GM19099 (cell line): ENCODE data around the gene TPTE.

ENCODE experiments used
- POLR2A ChIP-seq: IDR thresholded peaks from 3 replicates; pipeline ENCODE4 v1.6.1; 2011; ENCODE audit warnings: low read depth; ENCODE audit not compliant: insufficient read length; ENCODE audit errors: extremely low read depth

The TPTE gene

GRCh38 chr21:10521091-10521598 is at the start of gene TPTE:
TPTE (plus strand) TSS chr21:10521583; CDS start chr21:10538724, 17,141 bp downstream.
- no peak for TF ChIP-seq POLR2A

- TF ChIP-seq POLR2A = no peak
Observed at GRCh38 chr21:10511116-10511515, 10.3 kb upstream of the TPTE start.

GRCh38 chr21:10539956-10540355 is 18.6 kb downstream of the TPTE start:
- TF ChIP-seq POLR2A = no peak

- TF ChIP-seq POLR2A = no peak
Observed at GRCh38 chr21:10575311-10575667, 53.9 kb downstream of the TPTE start.

GRCh38 chr21:10616535-10616934 is 95.2 kb downstream of the TPTE start:
- no peak for TF ChIP-seq POLR2A

GRCh38 chr21:10627316-10627863 is 106.0 kb downstream of the TPTE start:
- TF ChIP-seq POLR2A = no peak

GRCh38 chr21:10639123-10639522 is 117.7 kb downstream of the TPTE start:
- no peak for TF ChIP-seq POLR2A

GRCh38 chr21:10640446-10640845 is 119.1 kb downstream of the TPTE start:
- TF ChIP-seq POLR2A = no peak

- no peak for TF ChIP-seq POLR2A
Observed at GRCh38 chr21:10641107-10641506, 119.7 kb downstream of the TPTE start.
